SK-N-SH (cell line): Measurements from ENCODE around the gene RP9. TPM values are rescaled to one million over a fixed set of nuclear protein-coding genes. Genes with fewer than 3 reads are reported as not detected.

Source experiments
- CTCF ChIA-PET: fragments of 300-600, 350-600 bp; formaldehyde crosslinking; extraction: SDS; loops from one replicate; lab custom pipeline; 2021; lab: Yijun Ruan, JAX
- POLR2A ChIA-PET: fragments of 350-600 bp; sonication (Branson Sonifier 250); formaldehyde crosslinking; extraction: SDS; loops from one replicate; lab custom pipeline; 2020; ENCODE audit warnings: antibody characterized with exemption, inconsistent platforms; lab: Yijun Ruan, JAX
- DNase-seq: peaks from one replicate; pipeline ENCODE4 v3.0.0; 2012
- H2AFZ ChIP-seq: fragments of 200-600 bp; sonication (generic); 2 replicates; pipeline ENCODE4 v1.8.1; 2016; ENCODE audit warnings: antibody characterized with exemption, mild to moderate bottlenecking, low read depth
- H3F3A ChIP-seq: fragments of 200-600 bp; sonication (generic); replicated peaks from 2 replicates; pipeline ENCODE3; 2016; ENCODE audit warnings: antibody characterized with exemption, mild to moderate bottlenecking; ENCODE audit not compliant: insufficient read depth
- H3K27ac ChIP-seq, 2 experiments: fragments of 200-500 bp in 1 of 2; fragments of 200-600 bp in 1 of 2; sonication (Bioruptor generic) in 1 of 2; sonication (generic), shearing (Covaris generic) in 1 of 2; 2 replicates each; pipeline versions ENCODE4 v1.5.1 to v1.6.1; 2014 to 2016; ENCODE audit warnings: low read depth in 2 of 2, inconsistent platforms in 1 of 2, low read length in 1 of 2, mild to moderate bottlenecking in 1 of 2, mixed read lengths in 1 of 2
- H3K27me3 ChIP-seq: fragments of 200-600 bp; sonication (generic), shearing (Covaris generic); 2 replicates; pipeline ENCODE4 v1.6.1; 2016; ENCODE audit warnings: mixed run types; ENCODE audit not compliant: insufficient read depth
- H3K36me3 ChIP-seq, 2 experiments: fragments of 200-500 bp in 1 of 2; fragments of 200-600 bp in 1 of 2; sonication (Bioruptor generic) in 1 of 2; sonication (generic) in 1 of 2; replicated peaks in 1 of 2; 2 replicates each; pipeline versions ENCODE3 to v1.5.1; 2014 to 2016; ENCODE audit warnings: low read length in 1 of 2, mild to moderate bottlenecking in 1 of 2; ENCODE audit not compliant: insufficient read depth in 2 of 2, control insufficient read depth in 1 of 2
- H3K4me1 ChIP-seq, 2 experiments: fragments of 200-500 bp in 1 of 2; fragments of 200-600 bp in 1 of 2; sonication (Bioruptor generic) in 1 of 2; sonication (generic), shearing (Covaris generic) in 1 of 2; 2 replicates each; pipeline versions ENCODE4 v1.5.1 to v1.6.1; 2014 to 2016; ENCODE audit warnings: low read depth in 1 of 2, low read length in 1 of 2, mixed run types in 1 of 2; ENCODE audit not compliant: insufficient read depth in 2 of 2, control insufficient read depth in 1 of 2
- H3K4me2 ChIP-seq: fragments of 200-600 bp; sonication (generic), shearing (Covaris generic); 2 replicates; pipeline ENCODE4 v1.6.1; 2017; ENCODE audit warnings: mixed run types
- H3K4me3 ChIP-seq, 2 experiments: fragments of 200-500 bp in 1 of 2; fragments of 200-600 bp in 1 of 2; sonication (Bioruptor generic) in 1 of 2; sonication (generic), shearing (Covaris generic) in 1 of 2; 2 replicates each; pipeline versions ENCODE4 v1.5.1 to v1.8.1; 2014 to 2016; ENCODE audit warnings: low read depth in 2 of 2, inconsistent platforms in 1 of 2, low read length in 1 of 2, mild to moderate bottlenecking in 1 of 2, mixed read lengths in 1 of 2, moderate library complexity in 1 of 2
- H3K79me2 ChIP-seq: fragments of 200-600 bp; sonication (generic); 2 replicates; pipeline ENCODE4 v1.8.1; 2017; ENCODE audit warnings: mild to moderate bottlenecking; ENCODE audit not compliant: insufficient read depth
- H3K9ac ChIP-seq: fragments of 200-600 bp; sonication (generic); 2 replicates; pipeline ENCODE4 v1.6.1; 2017; ENCODE audit warnings: mixed run types
- H3K9me2 ChIP-seq: fragments of 200-600 bp; sonication (generic); 2 replicates; pipeline ENCODE4 v1.6.1; 2017; ENCODE audit warnings: mixed run types
- H3K9me3 ChIP-seq: fragments of 200-600 bp; sonication (generic); 2 replicates; pipeline ENCODE4 v1.6.1; 2017; ENCODE audit warnings: mixed run types, mild to moderate bottlenecking, moderate library complexity
- H4K20me1 ChIP-seq: fragments of 200-600 bp; sonication (generic); 2 replicates; pipeline ENCODE4 v1.6.1; 2017; ENCODE audit warnings: mild to moderate bottlenecking, mixed run types; ENCODE audit not compliant: insufficient read depth
- EZH2phosphoT487 ChIP-seq: fragments of 200-600 bp; sonication (generic); IDR thresholded peaks from 2 replicates; pipeline ENCODE4 v1.6.1; 2017; ENCODE audit warnings: low read depth, mixed run types, mild to moderate bottlenecking, antibody characterized with exemption, moderate library complexity, borderline replicate concordance
- FOSL2 ChIP-seq: IDR thresholded peaks from 2 replicates; pipeline ENCODE4 v1.4.0; 2012; ENCODE audit warnings: low read depth, mild to moderate bottlenecking, moderate library complexity, borderline replicate concordance
- FOXJ3 ChIP-seq: sonication (generic); formaldehyde crosslinking; IDR thresholded peaks from 2 replicates; pipeline ENCODE4 v1.5.1; 2020; ENCODE audit warnings: mild to moderate bottlenecking, missing genetic modification reagents
- FOXM1 ChIP-seq: IDR thresholded peaks from 2 replicates; pipeline ENCODE4 v1.4.0; 2012; ENCODE audit warnings: low read depth, mild to moderate bottlenecking
- GABPA ChIP-seq: IDR thresholded peaks from 2 replicates; pipeline ENCODE4 v1.4.0; 2012; ENCODE audit warnings: low read depth, mild to moderate bottlenecking
- GATA2 ChIP-seq: sonication (generic); formaldehyde crosslinking; IDR thresholded peaks from 2 replicates; pipeline ENCODE4 v1.5.0; 2020; ENCODE audit warnings: mild to moderate bottlenecking, missing genetic modification reagents
- MAX ChIP-seq: IDR thresholded peaks from 2 replicates; pipeline ENCODE4 v1.4.0; 2012; ENCODE audit warnings: low read depth
- MEF2A ChIP-seq: IDR thresholded peaks from 2 replicates; pipeline ENCODE4 v1.4.0; 2012; ENCODE audit warnings: low read depth, borderline replicate concordance
- NRF1 ChIP-seq: IDR thresholded peaks from 2 replicates; pipeline ENCODE4 v1.6.1; 2012; ENCODE audit warnings: low read depth, mild to moderate bottlenecking, low read length
- PBX3 ChIP-seq: IDR thresholded peaks from 2 replicates; pipeline ENCODE4; 2012
- RCOR1 ChIP-seq: fragments of 150-350 bp; IDR thresholded peaks from 2 replicates; pipeline ENCODE4 v1.6.1; 2017; ENCODE audit warnings: antibody characterized with exemption, low read length
- REST ChIP-seq: IDR thresholded peaks from 2 replicates; pipeline ENCODE4 v1.6.1; 2012; ENCODE audit warnings: mild to moderate bottlenecking, low read depth, low read length, moderate library complexity
- RXRA ChIP-seq: IDR thresholded peaks from 2 replicates; pipeline ENCODE4 v1.4.0; 2012; ENCODE audit warnings: low read depth, mild to moderate bottlenecking, borderline replicate concordance
- SIN3A ChIP-seq: IDR thresholded peaks from 2 replicates; pipeline ENCODE4 v1.6.1; 2012; ENCODE audit warnings: low read depth, mild to moderate bottlenecking, low read length, moderate library complexity, borderline replicate concordance
- SMC3 ChIP-seq: IDR thresholded peaks from 2 replicates; pipeline ENCODE4 v1.6.1; 2012; ENCODE audit warnings: low read depth, low read length, improper control_type of control experiment
- TAF1 ChIP-seq: IDR thresholded peaks from 2 replicates; pipeline ENCODE4 v1.6.1; 2012; ENCODE audit warnings: low read depth, mild to moderate bottlenecking, low read length, moderate library complexity, borderline replicate concordance
- TCF12 ChIP-seq: IDR thresholded peaks from 2 replicates; pipeline ENCODE4 v1.4.0; 2012
- USF1 ChIP-seq: IDR thresholded peaks from 2 replicates; pipeline ENCODE4 v1.4.0; 2012; ENCODE audit warnings: low read depth, borderline replicate concordance
- ZBTB33 ChIP-seq: IDR thresholded peaks from 2 replicates; pipeline ENCODE4 v1.4.0; 2012; ENCODE audit warnings: low read depth, borderline replicate concordance
- WGBS: methylation state at CpG from one replicate; pipeline ENCODE4 v1.1.6; 2017; ENCODE audit warnings: low lambda C conversion rate; 5-methylcytosine and 5-hydroxymethylcytosine counted together
- polyA plus RNA-seq, 3 experiments: library from polyadenylated mRNA; depleted of rRNA; stranded (reverse); fragments of >200 nt; gene quantifications; 2 replicates each; pipeline ENCODE4 v1.2.3, GENCODE V29; 2012

The RP9 gene
- polyA plus RNA-seq, 1 of the 3 experiments (the other 2 are of a cell fraction): 31.6 TPM

- Histone ChIP-seq H3K9me3 (no peaks in the 10 kb centered on the region), H3K79me2 (no peaks in the 10 kb centered on the region), H3K27me3 (0 out of 2 replicates have a peak, but pooled peaks cover 4% of the 10 kb centered on the region), H3K4me3 (no peak overlapping the region), H4K20me1 (no peaks in the 10 kb centered on the region), H3K4me1 (no peaks in the 10 kb centered on the region; a peak in 1 of 4 replicates), H3K4me2 (no peak overlapping the region), H3K9ac (no peak overlapping the region), H3K36me3 (no peaks in the 10 kb centered on the region), H3K27ac (no peak overlapping the region), H3K9me2 (no peaks in the 10 kb centered on the region), H2AFZ (no peak overlapping the region), H3F3A (no peaks in the 10 kb centered on the region)
- POLR2A ChIA-PET: no interaction called here
- no peak for DNase-seq
- whole genome bisulfite sequencing: 29% methylated on average over 3 of the region's 3 CpGs
- CTCF ChIA-PET: interaction anchor here (1.0 kb wide), 1 partner anchor 28 kb away, joined by 3 read pairs; no protein-coding TSS in a partner anchor
- TF ChIP-seq FOXJ3 (no peak), GABPA (no peak), RCOR1 (no peak), EZH2phosphoT487 (no peak), TCF12 (no peak), RXRA (no peak), GATA2 (CRISPR knock-in tag) (no peak), TAF1 (no peak), NRF1 (no peak), FOXM1 (no peak), MEF2A (no peak), SIN3A (no peak), ZBTB33 (no peak), USF1 (no peak), MAX (no peak), FOSL2 (no peak), PBX3 (no peak), SMC3 (no peak), REST (no peak)
Observed at GRCh38 chr7:33075818-33076518, 33.2 kb downstream of the RP9 start.
